Endothelial cell of umbilical vein (primary cell): ENCODE measurements around the gene CLSTN2. TPM values are rescaled to one million over a fixed set of nuclear protein-coding genes. Genes with fewer than 3 reads are reported as not detected.

Experiments used
- BruUV-seq: library from RNA; stranded (reverse); fragments of 400-500 nt; replicated peaks from 2 replicates; lab custom pipeline; 2021; lab: Mats Ljungman, UMichigan
- CTCF ChIA-PET: fragments of 300-600, 350-600 bp; sonication (Branson Sonifier 250); formaldehyde crosslinking; loops from one replicate; lab custom pipeline; 2021; ENCODE audit warnings: antibody characterized with exemption, inconsistent platforms; lab: Charles Lee
- POLR2A ChIA-PET: fragments of 300-600, 350-600 bp; sonication (Branson Sonifier 250); formaldehyde crosslinking; loops from one replicate; lab custom pipeline; 2021; ENCODE audit warnings: antibody characterized with exemption, inconsistent platforms; lab: Charles Lee
- DNase-seq: peaks from one replicate; pipeline ENCODE4 v3.0.0-alpha.2; 2011; ENCODE audit warnings: low read depth, low spot score
- FAIRE-seq: peaks from 2 replicates; lab custom pipeline; 2011; peaks lifted over from hg19 to GRCh38; lab: Jason Lieb, UNC
- H2AFZ ChIP-seq: 2 replicates; pipeline ENCODE4 v1.6.0; 2012; ENCODE audit warnings: low read depth, low read length, control low read depth, inconsistent platforms
- H3K27ac ChIP-seq: 2 replicates; pipeline ENCODE4 v1.5.1; 2011; ENCODE audit warnings: low read depth, mild to moderate bottlenecking, control low read depth, low read length, moderate library complexity; ENCODE audit not compliant: insufficient read depth
- H3K27me3 ChIP-seq, 2 experiments: 2 replicates each; pipeline versions ENCODE4 v1.6.0 to v1.6.1; 2011; ENCODE audit warnings: low read length in 2 of 2, mixed read lengths in 1 of 2; ENCODE audit not compliant: control insufficient read depth in 2 of 2, insufficient read depth in 2 of 2
- H3K36me3 ChIP-seq, 2 experiments: 2 replicates in 1 of 2; 3 replicates in 1 of 2; pipeline ENCODE4 v1.5.1; 2011; ENCODE audit warnings: low read length in 2 of 2, mild to moderate bottlenecking in 1 of 2, moderate library complexity in 1 of 2; ENCODE audit not compliant: control insufficient read depth in 2 of 2, insufficient read depth in 2 of 2; ENCODE audit errors: extremely low read depth in 1 of 2
- H3K4me1 ChIP-seq: 3 replicates; pipeline ENCODE4 v1.5.1; 2011; ENCODE audit warnings: mild to moderate bottlenecking, low read length; ENCODE audit not compliant: control insufficient read depth, insufficient read depth; ENCODE audit errors: extremely low read depth
- H3K4me2 ChIP-seq: 2 replicates; pipeline ENCODE4 v1.6.1; 2011; ENCODE audit warnings: low read length, control low read depth, mixed read lengths; ENCODE audit not compliant: insufficient read depth
- H3K4me3 ChIP-seq, 3 experiments: fragments of 200-600 bp in 1 of 3; sonication (generic), shearing (Covaris generic) in 1 of 3; replicated peaks in 1 of 3; 2 replicates each; pipeline ENCODE4 v1.5.1; 2011 to 2016; ENCODE audit warnings: control low read depth in 3 of 3, low read length in 3 of 3, mild to moderate bottlenecking in 2 of 3, inconsistent platforms in 1 of 3, low read depth in 1 of 3, moderate library complexity in 1 of 3; ENCODE audit not compliant: insufficient read depth in 1 of 3
- H3K79me2 ChIP-seq: 2 replicates; pipeline ENCODE4 v1.6.0; 2012; ENCODE audit warnings: low read length, inconsistent platforms; ENCODE audit not compliant: control insufficient read depth, insufficient read depth
- H3K9ac ChIP-seq: replicated peaks from 2 replicates; pipeline ENCODE3; 2011; ENCODE audit warnings: low read length, control low read depth; ENCODE audit not compliant: insufficient read depth; ENCODE audit errors: extremely low read depth
- H3K9me1 ChIP-seq: replicated peaks from 3 replicates; pipeline ENCODE4 v1.6.0; 2011; ENCODE audit warnings: mild to moderate bottlenecking, low read length; ENCODE audit not compliant: control insufficient read depth, insufficient read depth; ENCODE audit errors: extremely low read depth
- H3K9me3 ChIP-seq: replicated peaks from 2 replicates; pipeline ENCODE4 v1.5.1; 2012; ENCODE audit warnings: low read length, inconsistent platforms; ENCODE audit not compliant: control insufficient read depth, insufficient read depth
- H4K20me1 ChIP-seq: replicated peaks from 2 replicates; pipeline ENCODE3; 2011; ENCODE audit warnings: mild to moderate bottlenecking, low read length; ENCODE audit not compliant: control insufficient read depth, insufficient read depth; ENCODE audit errors: extremely low read depth
- EZH2 ChIP-seq: IDR thresholded peaks from 2 replicates; pipeline ENCODE4 v1.6.1; 2012; ENCODE audit warnings: borderline replicate concordance, low read depth, mild to moderate bottlenecking, moderate library complexity, low read length, inconsistent platforms; ENCODE audit not compliant: severe bottlenecking
- FOS ChIP-seq: IDR thresholded peaks from 2 replicates; pipeline ENCODE4 v1.6.1; 2011; ENCODE audit warnings: mild to moderate bottlenecking, low read length, moderate library complexity, borderline replicate concordance; ENCODE audit not compliant: insufficient read depth
- GATA2 ChIP-seq: IDR thresholded peaks from 2 replicates; pipeline ENCODE4 v1.7.0; 2011; ENCODE audit warnings: low read depth, mild to moderate bottlenecking, moderate library complexity, mixed read lengths, low read length; ENCODE audit not compliant: insufficient read length, insufficient read depth
- JUN ChIP-seq: IDR thresholded peaks from 2 replicates; pipeline ENCODE4 v1.6.1; 2011; ENCODE audit warnings: borderline replicate concordance, low read depth; ENCODE audit not compliant: insufficient read length, insufficient read depth
- MYC ChIP-seq: IDR thresholded peaks from one replicate; pipeline ENCODE4 v1.6.1; 2011; ENCODE audit warnings: mild to moderate bottlenecking, low read depth, low read length
- POLR2A ChIP-seq: IDR thresholded peaks from 2 replicates; pipeline ENCODE4 v1.6.1; 2012; ENCODE audit warnings: low read depth, mild to moderate bottlenecking, control low read depth, low read length
- POLR2AphosphoS5 ChIP-seq: IDR thresholded peaks from 2 replicates; pipeline ENCODE4 v1.6.1; 2012; ENCODE audit warnings: low read depth, mild to moderate bottlenecking, control low read depth, low read length, moderate library complexity; ENCODE audit not compliant: insufficient read depth
- dilution Hi-C: fragments of 300-500 bp; cut with MboI; formaldehyde crosslinking; loops from one replicate; pipeline ENCODE4 v1.15.0; 2019; ENCODE audit warnings: low sequenced_read_pairs; ENCODE audit not compliant: extremely low pct_ligation_motif_present
- intact Hi-C: fragments of 100-400 bp; cut with micrococcal nuclease; formaldehyde crosslinking; loops from one replicate; pipeline ENCODE4 v1.10.0; 2022
- polyA plus RNA-seq, 4 experiments: library from polyadenylated mRNA; depleted of rRNA in 3 of 4; stranded (reverse) in 3 of 4; unstranded in 1 of 4; fragments of >200 nt; gene quantifications; 2 replicates each; pipeline versions ENCODE4 v1.2.1 to v1.2.3, GENCODE V29; 2011 to 2012; ENCODE audit warnings: missing spikeins in 1 of 4
- total RNA-seq: library from RNA; stranded (reverse); gene quantifications from 2 replicates; pipeline ENCODE4 v1.2.3, GENCODE V29; 2021
- TF ChIP-seq, protein P1 (sequence below): IDR thresholded peaks from 2 replicates; pipeline ENCODE4 v1.6.1; 2011; ENCODE audit not compliant: insufficient read depth, insufficient read length
- TF ChIP-seq, protein P2 (sequence below), 2 donors: IDR thresholded peaks; 1 replicate in 1 of 2; 2 replicates in 1 of 2; pipeline ENCODE4 v1.5.1; 2011; ENCODE audit warnings: low read length in 2 of 2, mild to moderate bottlenecking in 2 of 2, moderate library complexity in 2 of 2, control low read depth in 1 of 2, inconsistent platforms in 1 of 2, low read depth in 1 of 2; ENCODE audit not compliant: insufficient read depth in 1 of 2; ENCODE audit errors: extremely low read depth in 1 of 2

Gene CLSTN2
- total and polyA plus RNA-seq, 2 donors (not counting 3 experiments of a cell fraction or from before 2014, with no cell fraction given) = 0.26 to 0.38 TPM

DNA sequence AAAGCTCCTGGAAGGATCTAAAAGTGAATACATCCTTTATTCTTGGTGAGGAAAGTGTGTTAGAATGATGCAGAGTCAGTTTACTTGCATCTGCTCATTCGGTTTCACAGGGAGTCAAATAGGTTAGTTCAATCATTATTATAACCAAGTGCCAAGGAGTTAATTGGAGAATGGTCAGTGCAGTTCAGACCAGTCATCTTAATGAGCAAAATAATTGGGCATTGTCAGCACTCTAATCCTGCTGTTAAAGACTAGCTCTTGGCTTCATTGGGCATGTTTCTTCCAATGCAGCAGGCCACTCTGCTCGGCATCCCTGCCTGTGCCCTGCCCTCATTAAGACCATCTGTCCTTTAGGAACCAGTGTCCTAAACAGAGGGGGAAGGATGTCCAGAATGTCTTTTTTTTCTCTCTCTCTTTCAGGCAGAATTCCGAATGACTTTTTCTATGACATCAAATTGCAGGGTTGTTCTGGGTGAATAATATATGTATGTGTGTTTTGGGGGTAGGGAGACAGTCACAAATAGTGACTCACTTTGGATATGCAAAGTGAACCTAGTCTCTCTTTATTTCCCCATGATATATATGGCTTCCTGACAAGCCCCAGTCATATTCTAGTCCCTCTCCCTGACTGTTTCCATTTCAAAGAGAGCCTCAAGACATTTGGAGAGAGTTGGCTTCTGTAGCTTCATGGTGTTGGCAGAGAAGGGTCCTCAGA, 537.5 kb downstream of the CLSTN2 start:
- ChIA-PET CTCF (no interaction called here), POLR2A (no interaction called here)
- H3K27me3 ChIP-seq = no peaks in the 10 kb centered on the region
- H3K36me3 ChIP-seq = no peaks in the 10 kb centered on the region
- TF ChIP-seq GATA2 (no peak), FOS (no peak), POLR2AphosphoS5 (no peak), POLR2A (no peak), JUN (no peak), EZH2 (no peak), MYC (no peak)
- TF ChIP-seq, protein P1, sequence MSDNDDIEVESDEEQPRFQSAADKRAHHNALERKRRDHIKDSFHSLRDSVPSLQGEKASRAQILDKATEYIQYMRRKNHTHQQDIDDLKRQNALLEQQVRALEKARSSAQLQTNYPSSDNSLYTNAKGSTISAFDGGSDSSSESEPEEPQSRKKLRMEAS = no peak
- TF ChIP-seq, protein P2, sequence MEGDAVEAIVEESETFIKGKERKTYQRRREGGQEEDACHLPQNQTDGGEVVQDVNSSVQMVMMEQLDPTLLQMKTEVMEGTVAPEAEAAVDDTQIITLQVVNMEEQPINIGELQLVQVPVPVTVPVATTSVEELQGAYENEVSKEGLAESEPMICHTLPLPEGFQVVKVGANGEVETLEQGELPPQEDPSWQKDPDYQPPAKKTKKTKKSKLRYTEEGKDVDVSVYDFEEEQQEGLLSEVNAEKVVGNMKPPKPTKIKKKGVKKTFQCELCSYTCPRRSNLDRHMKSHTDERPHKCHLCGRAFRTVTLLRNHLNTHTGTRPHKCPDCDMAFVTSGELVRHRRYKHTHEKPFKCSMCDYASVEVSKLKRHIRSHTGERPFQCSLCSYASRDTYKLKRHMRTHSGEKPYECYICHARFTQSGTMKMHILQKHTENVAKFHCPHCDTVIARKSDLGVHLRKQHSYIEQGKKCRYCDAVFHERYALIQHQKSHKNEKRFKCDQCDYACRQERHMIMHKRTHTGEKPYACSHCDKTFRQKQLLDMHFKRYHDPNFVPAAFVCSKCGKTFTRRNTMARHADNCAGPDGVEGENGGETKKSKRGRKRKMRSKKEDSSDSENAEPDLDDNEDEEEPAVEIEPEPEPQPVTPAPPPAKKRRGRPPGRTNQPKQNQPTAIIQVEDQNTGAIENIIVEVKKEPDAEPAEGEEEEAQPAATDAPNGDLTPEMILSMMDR (IDR thresholded peaks at IDR 0.05; ENCODE audit: extremely low read depth in 1 of 2, insufficient read depth in 1 of 2, low read depth in 1 of 2, low read length in 2 of 2) = no peak
- no peak for DNase-seq
- dilution Hi-C loops = no loop called here
- H2AFZ ChIP-seq = no peak overlapping the region
- no peaks in the 10 kb centered on the region for H4K20me1 ChIP-seq
- no peaks in the 10 kb centered on the region for H3K79me2 ChIP-seq
- H3K4me3 ChIP-seq = no peak overlapping the region
- FAIRE-seq = no peak
- no peaks in the 10 kb centered on the region for H3K4me1 ChIP-seq
- BruUV-seq = no TSS peak
- no peaks in the 10 kb centered on the region for H3K9me3 ChIP-seq
- intact Hi-C loops = no loop called here
- no peak overlapping the region for H3K27ac ChIP-seq
- no peaks in the 10 kb centered on the region for H3K9me1 ChIP-seq
- no peak overlapping the region for H3K4me2 ChIP-seq
- H3K9ac ChIP-seq = no peak overlapping the region
